Panc1 (cell line): ENCODE data around the gene RGMA. TPM values are rescaled to one million over a fixed set of nuclear protein-coding genes. Genes with fewer than 3 reads are reported as not detected.

Experiments used
- ATAC-seq: fragments of 200-7000 bp; cut with Tn5 transposase; 2 replicates; pipeline ENCODE4 v1.9.1; 2020; ENCODE audit warnings: mild to moderate bottlenecking, moderate library complexity
- BruUV-seq: library from RNA; stranded (reverse); fragments of 400-500 nt; replicated peaks from 2 replicates; lab custom pipeline; 2021; lab: Mats Ljungman, UMichigan
- CTCF ChIA-PET: fragments of 300-600 bp; sonication (Branson Sonifier 250); formaldehyde crosslinking; loops from one replicate; lab custom pipeline; 2022; ENCODE audit warnings: antibody characterized with exemption; lab: Charles Lee
- POLR2A ChIA-PET: fragments of 300-600 bp; sonication (Branson Sonifier 250); formaldehyde crosslinking; loops from one replicate; lab custom pipeline; 2022; ENCODE audit warnings: antibody characterized with exemption; lab: Charles Lee
- DNase-seq: peaks from one replicate; pipeline ENCODE4 v3.0.0-alpha.2; 2010; ENCODE audit warnings: low read depth, low spot score
- H3K27ac ChIP-seq: 2 replicates; pipeline ENCODE4 v1.5.1; 2011; ENCODE audit warnings: mild to moderate bottlenecking, low read length, inconsistent platforms
- H3K27me3 ChIP-seq: fragments of 200-500 bp; sonication (Bioruptor generic); 2 replicates; pipeline ENCODE4 v1.6.0; 2014; ENCODE audit warnings: low read length, inconsistent platforms; ENCODE audit not compliant: control insufficient read depth, insufficient read depth
- H3K36me3 ChIP-seq: fragments of 200-500 bp; sonication (Bioruptor generic); 2 replicates; pipeline ENCODE4 v1.5.1; 2014; ENCODE audit warnings: inconsistent platforms, mild to moderate bottlenecking, low read length, moderate library complexity; ENCODE audit not compliant: control insufficient read depth, insufficient read depth
- H3K4me1 ChIP-seq: 2 replicates; pipeline ENCODE4 v1.5.1; 2011; ENCODE audit warnings: inconsistent platforms, mild to moderate bottlenecking, low read length, moderate library complexity; ENCODE audit not compliant: control insufficient read depth, insufficient read depth
- H3K4me3 ChIP-seq, 2 experiments: 2 replicates each; pipeline ENCODE4 v1.5.1; 2011 to 2012; ENCODE audit warnings: low read depth in 2 of 2, low read length in 2 of 2, mild to moderate bottlenecking in 2 of 2, inconsistent platforms in 1 of 2, moderate library complexity in 1 of 2
- H3K9me3 ChIP-seq: fragments of 200-500 bp; sonication (Bioruptor generic); 2 replicates; pipeline ENCODE4 v1.5.1; 2014; ENCODE audit warnings: low read depth, mild to moderate bottlenecking, inconsistent platforms, low read length, moderate library complexity; ENCODE audit not compliant: control insufficient read depth, insufficient read depth
- CTCF ChIP-seq: fragments of 450-650 bp; IDR thresholded peaks from 2 replicates; pipeline ENCODE4 v1.5.1; 2017; ENCODE audit warnings: mild to moderate bottlenecking
- POLR2AphosphoS5 ChIP-seq: IDR thresholded peaks from 2 replicates; pipeline ENCODE4 v1.6.1; 2012; ENCODE audit warnings: mild to moderate bottlenecking, low read depth, low read length, moderate library complexity
- REST ChIP-seq, 2 experiments: IDR thresholded peaks; 2 replicates each; pipeline ENCODE4 v1.6.1; 2011 to 2012; ENCODE audit warnings: low read depth in 2 of 2, control low read depth in 1 of 2, low read length in 1 of 2, mild to moderate bottlenecking in 1 of 2, moderate library complexity in 1 of 2; ENCODE audit not compliant: insufficient read depth in 1 of 2
- SIN3A ChIP-seq: IDR thresholded peaks from 2 replicates; pipeline ENCODE4 v1.6.1; 2012; ENCODE audit warnings: low read depth, mild to moderate bottlenecking, low read length, moderate library complexity, borderline replicate concordance; ENCODE audit not compliant: insufficient read depth
- TCF7L2 ChIP-seq: IDR thresholded peaks from 2 replicates; pipeline ENCODE4 v1.6.1; 2011; ENCODE audit warnings: mild to moderate bottlenecking, low read depth, low read length, inconsistent platforms
- in situ Hi-C: cut with HindIII; loops from 2 replicates; pipeline ENCODE4 v1.10.0; 2016; ENCODE audit warnings: low sequenced_read_pairs, low pct_unique_long_range_greater_than_20kb
- intact Hi-C: fragments of 100-400 bp; cut with micrococcal nuclease; formaldehyde crosslinking; loops from one replicate; pipeline ENCODE4 v1.10.0; 2022; ENCODE audit not compliant: unreplicated experiment
- total RNA-seq: library from RNA; stranded (reverse); gene quantifications from one replicate; pipeline ENCODE4 v1.2.1, GENCODE V29; 2021; ENCODE audit not compliant: unreplicated experiment

RGMA gene
- total RNA-seq, 1 experiment from 2014 or later = 0.62 TPM

- H3K27me3 ChIP-seq = no peaks in the 10 kb centered on the region
- intact Hi-C loops = no loop called here
- TF ChIP-seq TCF7L2 (no peak), CTCF (no peak), SIN3A (no peak), REST (IDR thresholded peaks at IDR 0.05; ENCODE audit: insufficient read depth in 1 of 2, low read depth in 2 of 2, low read length in 1 of 2) (no peak), POLR2AphosphoS5 (no peak)
- no peak for ATAC-seq
- H3K27ac ChIP-seq = no peak overlapping the region
- no peaks in the 10 kb centered on the region for H3K4me1 ChIP-seq
- in situ Hi-C loops = no loop called here
- ChIA-PET POLR2A (no interaction called here), CTCF (no interaction called here)
- no peak for DNase-seq
- no peak overlapping the region for H3K4me3 ChIP-seq
- BruUV-seq = no TSS peak
- H3K36me3 ChIP-seq = no peaks in the 10 kb centered on the region
- no peaks in the 10 kb centered on the region for H3K9me3 ChIP-seq
These were observed 40.3 kb downstream of the RGMA start for GRCh38 chr15:93048759-93049161.

- no peaks in the 10 kb centered on the region for H3K9me3 ChIP-seq
- in situ Hi-C loops (no loop called here), intact Hi-C loops (no loop called here)
- CTCF ChIA-PET = no interaction called here
- no peaks in the 10 kb centered on the region for H3K36me3 ChIP-seq
- no peaks in the 10 kb centered on the region for H3K27me3 ChIP-seq
- no peak overlapping the region for H3K4me3 ChIP-seq
- no peak overlapping the region for H3K27ac ChIP-seq
- TF ChIP-seq TCF7L2 (no peak), SIN3A (no peak), POLR2AphosphoS5 (no peak), CTCF (no peak), REST (IDR thresholded peaks at IDR 0.05; ENCODE audit: insufficient read depth in 1 of 2, low read depth in 2 of 2, low read length in 1 of 2) (no peak)
- no TSS peak for BruUV-seq
- DNase-seq = no peak
- POLR2A ChIA-PET = no interaction called here
- ATAC-seq = no peak
- H3K4me1 ChIP-seq = no peaks in the 10 kb centered on the region
These were observed 40.6 kb downstream of the RGMA start for GRCh38 chr15:93048426-93048721.
